Astrocyte (in vitro differentiated cells and primary cell): ENCODE data around the gene MARF1.

Source experiments
- CTCF ChIP-seq: IDR thresholded peaks from 2 replicates; pipeline ENCODE4 v1.5.1; 2011; ENCODE audit warnings: low read depth, mild to moderate bottlenecking, inconsistent platforms, low read length, moderate library complexity; ENCODE audit not compliant: insufficient read depth
- EZH2 ChIP-seq: IDR thresholded peaks from 2 replicates; pipeline ENCODE4 v1.6.1; 2012; ENCODE audit warnings: mild to moderate bottlenecking, low read length, inconsistent platforms; ENCODE audit not compliant: insufficient read depth

- TF ChIP-seq CTCF, result no peak
- TF ChIP-seq EZH2, result no peak
Measured at GRCh38 chr16:15559176-15559575, 83.8 kb downstream of the MARF1 start.
